NCI-H2196 treated with DMSO at 0.1 percent for 48 hours (cell line): ENCODE measurements around the gene GRAMD1B.

Experiments
- DNase-seq: peaks from one replicate; lab custom pipeline; 2025; ENCODE audit not compliant: unreplicated experiment; lab: John Stamatoyannopoulos, UW

Gene GRAMD1B

GRCh38 chr11:123584737-123585136 is 154.7 kb downstream of the GRAMD1B start:
- no peak for DNase-seq

- DNase-seq: no peak
These were observed 155.1 kb downstream of the GRAMD1B start for GRCh38 chr11:123585206-123585605.

GRCh38 chr11:123585706-123586105 is 155.6 kb downstream of the GRAMD1B start:
- no peak for DNase-seq

GRCh38 chr11:123586568-123586967 is 156.5 kb downstream of the GRAMD1B start:
- DNase-seq: no peak

- DNase-seq: no peak
These were observed 157.0 kb downstream of the GRAMD1B start for GRCh38 chr11:123587044-123587443.

GRCh38 chr11:123587559-123587958 is 157.5 kb downstream of the GRAMD1B start:
- no peak for DNase-seq

- no peak for DNase-seq
These were observed 158.2 kb downstream of the GRAMD1B start for GRCh38 chr11:123588117-123588863.

GRCh38 chr11:123588864-123589262 is 158.8 kb downstream of the GRAMD1B start:
- DNase-seq: no peak

GRCh38 chr11:123590296-123590912 is 160.3 kb downstream of the GRAMD1B start:
- peak; percentile 62 for DNase-seq

- no peak for DNase-seq
These were observed 163.5 kb downstream of the GRAMD1B start for GRCh38 chr11:123593570-123593969.

GRCh38 chr11:123594188-123594901 is 164.3 kb downstream of the GRAMD1B start:
- DNase-seq: no peak

GRCh38 chr11:123594921-123595320 is 164.9 kb downstream of the GRAMD1B start:
- DNase-seq: no peak

- DNase-seq: no peak
These were observed 167.8 kb downstream of the GRAMD1B start for GRCh38 chr11:123597859-123598258.

GRCh38 chr11:123601136-123601535 is 171.1 kb downstream of the GRAMD1B start:
- no peak for DNase-seq

GRCh38 chr11:123601743-123602142 is 171.7 kb downstream of the GRAMD1B start:
- DNase-seq: no peak

GRCh38 chr11:123603666-123604065 is 173.6 kb downstream of the GRAMD1B start:
- DNase-seq: no peak

- DNase-seq: no peak
These were observed 177.7 kb downstream of the GRAMD1B start for GRCh38 chr11:123607781-123608180.

GRCh38 chr11:123608371-123608770 is 178.3 kb downstream of the GRAMD1B start:
- no peak for DNase-seq

- no peak for DNase-seq
These were observed 178.9 kb downstream of the GRAMD1B start for GRCh38 chr11:123608945-123609344.

- no peak for DNase-seq
These were observed 181.6 kb downstream of the GRAMD1B start for GRCh38 chr11:123611698-123612097.

- no peak for DNase-seq
These were observed 186.6 kb downstream of the GRAMD1B start for GRCh38 chr11:123616505-123617198.
